K562 (cell line): Measurements from ENCODE around the gene CSNK1A1. TPM values are rescaled to one million over a fixed set of nuclear protein-coding genes. Genes with fewer than 3 reads are reported as not detected.

Experiments used
- CBX2 ChIP-seq: fragments of 200-600 bp; sonication (generic); IDR thresholded peaks from one replicate; pipeline ENCODE4 v1.6.1; 2012; ENCODE audit warnings: mild to moderate bottlenecking, low read length, inconsistent platforms; ENCODE audit not compliant: insufficient read depth, poor library complexity, severe bottlenecking
- CSDE1 ChIP-seq, 2 experiments: fragments of 450-650 bp; IDR thresholded peaks; 2 replicates each; pipeline ENCODE4 v1.6.1; 2016; ENCODE audit warnings: mild to moderate bottlenecking in 1 of 2
- E2F4 ChIP-seq: sonication (generic); formaldehyde crosslinking; IDR thresholded peaks from 2 replicates; pipeline ENCODE4 v1.8.0; 2022; ENCODE audit warnings: mild to moderate bottlenecking, low read depth, missing genetic modification reagents
- ELF2 ChIP-seq: fragments of 250-450 bp; sonication (Bioruptor Pico); IDR thresholded peaks from 2 replicates; pipeline ENCODE4 v1.5.0; 2021; ENCODE audit warnings: mild to moderate bottlenecking
- GTF2E2 ChIP-seq: fragments of 200-800 bp; sonication (Bioruptor generic); IDR thresholded peaks from 2 replicates; pipeline ENCODE4 v1.6.1; 2016; ENCODE audit warnings: missing genetic modification characterization, missing compliant biosample characterization
- IFI16 ChIP-seq: fragments of 250-450 bp; sonication (Bioruptor Pico); IDR thresholded peaks from 2 replicates; pipeline ENCODE4 v2.1.2; 2022; ENCODE audit warnings: mild to moderate bottlenecking, inconsistent platforms
- MCM2 ChIP-seq: fragments of 450-650 bp; IDR thresholded peaks from 2 replicates; pipeline ENCODE4 v1.6.1; 2017; ENCODE audit warnings: low read depth, mild to moderate bottlenecking
- MTA3 ChIP-seq: fragments of 450-650 bp; formaldehyde crosslinking; IDR thresholded peaks from 2 replicates; pipeline ENCODE4 v1.6.1; 2017; ENCODE audit warnings: mild to moderate bottlenecking, borderline replicate concordance
- PKNOX1 ChIP-seq: fragments of 450-650 bp; IDR thresholded peaks from 2 replicates; pipeline ENCODE4 v1.6.1; 2016
- RBBP5 ChIP-seq: fragments of 200-600 bp; sonication (generic); IDR thresholded peaks from 2 replicates; pipeline ENCODE4 v1.6.1; 2012; ENCODE audit warnings: borderline replicate concordance, mild to moderate bottlenecking, low read length, control low read depth, inconsistent platforms; ENCODE audit not compliant: insufficient read depth, poor library complexity, severe bottlenecking
- RBM15 ChIP-seq: fragments of 200-400 bp; formaldehyde crosslinking; IDR thresholded peaks from 2 replicates; pipeline ENCODE4 v1.6.1; 2018; ENCODE audit warnings: mild to moderate bottlenecking, low read length, moderate library complexity; ENCODE audit not compliant: insufficient read depth
- RFX5 ChIP-seq: IDR thresholded peaks from 2 replicates; pipeline ENCODE4 v1.6.1; 2011; ENCODE audit warnings: low read depth, mild to moderate bottlenecking, improper control_type of control experiment, low read length
- THRA ChIP-seq: fragments of 450-650 bp; IDR thresholded peaks from 2 replicates; pipeline ENCODE4 v1.6.1; 2017; ENCODE audit warnings: mild to moderate bottlenecking, moderate library complexity
- THRAP3 ChIP-seq: fragments of 450-650 bp; IDR thresholded peaks from 2 replicates; pipeline ENCODE4 v1.6.1; 2016; ENCODE audit warnings: mild to moderate bottlenecking, inconsistent platforms, borderline replicate concordance
- ZNF146 ChIP-seq: IDR thresholded peaks from one replicate; pipeline ENCODE4 v1.6.1; 2018; ENCODE audit warnings: missing compliant biosample characterization; ENCODE audit not compliant: unreplicated experiment
- ZNF41 ChIP-seq: fragments of 250-450 bp; sonication (Bioruptor Pico); conservative IDR thresholded peaks from 2 replicates; pipeline ENCODE4 v1.4.0; 2020; ENCODE audit warnings: mild to moderate bottlenecking
- ZNF518B ChIP-seq: fragments of 250-450 bp; sonication (Bioruptor Pico); IDR thresholded peaks from 2 replicates; pipeline ENCODE4 v1.5.0; 2021; ENCODE audit warnings: mild to moderate bottlenecking, moderate library complexity
- polyA plus RNA-seq, 8 experiments: library from polyadenylated mRNA; depleted of rRNA in 4 of 8; stranded (reverse) in 5 of 8; unstranded in 3 of 8; fragments of >200 nt; fragmentation: Nextera tagmentation in 2 of 8; fragmentation: Illumina TruSeq in 1 of 8; extraction: Ambion mirVana in 2 of 8; extraction: Trizol in 1 of 8; gene quantifications; 2 replicates each; pipeline versions ENCODE4 v1.2.1 to v1.2.3, GENCODE V29; 2011 to 2014; ENCODE audit warnings: inconsistent platforms in 1 of 8, missing spikeins in 1 of 8
- total RNA-seq, 7 experiments: library from RNA; depleted of rRNA in 6 of 7; stranded (reverse); fragments of >200 nt in 6 of 7; fragmentation: Illumina TruSeq in 2 of 7; extraction: Trizol in 2 of 7; gene quantifications; 2 replicates each; pipeline versions ENCODE4 v1.2.1 to v1.2.3, GENCODE V29; 2011 to 2021; ENCODE audit warnings: low replicate concordance in 1 of 7
- TF ChIP-seq, protein P1 (sequence below): fragments of 450-650 bp; IDR thresholded peaks from 2 replicates; pipeline ENCODE4 v1.6.1; 2017; ENCODE audit warnings: antibody characterized with exemption

The CSNK1A1 gene
- total and polyA plus RNA-seq, 9 of the 15 experiments (the other 6 are each of a cell fraction or from before 2014, with no cell fraction given) = 49.1 to 196 (median 154) TPM

DNA sequence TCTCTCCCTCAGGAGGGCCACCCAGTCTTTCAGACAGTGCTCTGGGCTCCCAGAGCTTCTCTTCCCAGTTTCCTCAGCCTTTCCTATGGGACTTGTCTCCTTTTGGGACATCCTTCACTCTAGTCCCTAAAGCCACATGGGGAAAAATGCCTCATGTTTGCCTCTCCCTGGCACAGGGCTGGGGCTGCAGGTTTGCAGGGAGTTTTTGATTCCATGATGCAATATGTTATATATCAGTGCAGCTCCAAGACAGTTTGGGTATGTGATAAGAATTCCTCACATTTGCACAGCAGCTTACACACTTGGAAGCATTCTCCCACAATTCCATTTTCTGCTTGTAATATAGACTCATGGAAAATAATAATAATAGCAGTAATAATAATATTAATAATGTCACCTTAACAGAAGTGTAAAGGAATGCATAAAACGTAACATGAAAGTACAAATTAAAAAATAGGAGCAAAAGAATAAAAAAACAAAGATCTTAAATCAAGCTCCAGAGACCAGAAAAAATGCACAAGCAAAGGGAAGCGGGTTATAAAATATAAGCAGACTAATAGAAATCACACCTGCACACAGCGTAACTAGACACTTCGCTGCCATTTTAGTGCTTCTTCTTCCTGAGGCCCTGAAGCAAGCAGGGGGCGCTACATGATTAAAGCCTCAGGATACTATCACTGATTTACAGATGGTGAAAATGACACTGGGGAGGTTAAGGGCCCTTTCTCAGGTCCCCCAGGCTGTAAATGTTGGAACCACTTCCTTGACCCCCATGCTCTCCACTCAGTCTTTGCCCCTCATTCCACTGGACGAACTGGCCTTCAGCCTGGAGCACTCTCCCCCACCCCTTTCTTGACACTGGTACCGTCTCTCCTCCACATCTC, 102.2 kb downstream of the CSNK1A1 start (continued):
- TF ChIP-seq RBM15 = no peak
- no peak for TF ChIP-seq GTF2E2 (tag)
- TF ChIP-seq CBX2 = no peak
- no peak for TF ChIP-seq RFX5
- no peak for TF ChIP-seq ELF2 (CRISPR knock-in tag)
- TF ChIP-seq ZNF518B (CRISPR knock-in tag) = no peak
- no peak for TF ChIP-seq IFI16 (CRISPR knock-in tag)
- 0 out of 2 replicates have a peak, but pooled peaks have one; percentile 39 for TF ChIP-seq MTA3
- TF ChIP-seq ZNF146 = no peak
- no peak for TF ChIP-seq MCM2
- TF ChIP-seq ZNF41 (CRISPR knock-in tag) = no peak
- TF ChIP-seq, protein P1, sequence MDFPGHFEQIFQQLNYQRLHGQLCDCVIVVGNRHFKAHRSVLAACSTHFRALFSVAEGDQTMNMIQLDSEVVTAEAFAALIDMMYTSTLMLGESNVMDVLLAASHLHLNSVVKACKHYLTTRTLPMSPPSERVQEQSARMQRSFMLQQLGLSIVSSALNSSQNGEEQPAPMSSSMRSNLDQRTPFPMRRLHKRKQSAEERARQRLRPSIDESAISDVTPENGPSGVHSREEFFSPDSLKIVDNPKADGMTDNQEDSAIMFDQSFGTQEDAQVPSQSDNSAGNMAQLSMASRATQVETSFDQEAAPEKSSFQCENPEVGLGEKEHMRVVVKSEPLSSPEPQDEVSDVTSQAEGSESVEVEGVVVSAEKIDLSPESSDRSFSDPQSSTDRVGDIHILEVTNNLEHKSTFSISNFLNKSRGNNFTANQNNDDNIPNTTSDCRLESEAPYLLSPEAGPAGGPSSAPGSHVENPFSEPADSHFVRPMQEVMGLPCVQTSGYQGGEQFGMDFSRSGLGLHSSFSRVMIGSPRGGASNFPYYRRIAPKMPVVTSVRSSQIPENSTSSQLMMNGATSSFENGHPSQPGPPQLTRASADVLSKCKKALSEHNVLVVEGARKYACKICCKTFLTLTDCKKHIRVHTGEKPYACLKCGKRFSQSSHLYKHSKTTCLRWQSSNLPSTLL = no peak
- TF ChIP-seq CSDE1 (IDR thresholded peaks at IDR 0.05) = no peak
- no peak for TF ChIP-seq THRA
- TF ChIP-seq THRAP3 = 0 out of 2 replicates have a peak, but pooled peaks have one; percentile 63
- peak; percentile 44; the same call in 1 of the 2 replicates for TF ChIP-seq PKNOX1
- no peak for TF ChIP-seq E2F4 (CRISPR knock-in tag)
- TF ChIP-seq RBBP5 = no peak
